SU-DHL-6 (cell line): ENCODE data around the gene GSTO2.

Source experiments
- H2AFZ ChIP-seq: fragments of 200-600 bp; sonication (generic); 2 replicates; pipeline ENCODE4 v1.6.1; 2014; ENCODE audit warnings: low read depth, mild to moderate bottlenecking, moderate library complexity, mixed read lengths, antibody characterized with exemption, low read length; ENCODE audit not compliant: severe bottlenecking
- H3F3A ChIP-seq: fragments of 200-600 bp; shearing (Covaris generic); 2 replicates; pipeline ENCODE4 v1.6.0; 2016; ENCODE audit warnings: antibody characterized with exemption, mild to moderate bottlenecking; ENCODE audit not compliant: insufficient read depth
- H3K27ac ChIP-seq: fragments of 200-600 bp; sonication (generic); 2 replicates; pipeline ENCODE4 v1.5.1; 2016; ENCODE audit warnings: low read depth, mild to moderate bottlenecking, low read length, moderate library complexity, mixed read lengths
- H3K27me3 ChIP-seq: fragments of 200-600 bp; sonication (generic), shearing (Covaris generic); 2 replicates; pipeline ENCODE4 v1.6.0; 2014; ENCODE audit warnings: mild to moderate bottlenecking, low read length
- H3K36me3 ChIP-seq: fragments of 200-600 bp; sonication (generic); 2 replicates; pipeline ENCODE4 v1.6.1; 2014; ENCODE audit warnings: mild to moderate bottlenecking, low read length, mixed read lengths
- H3K4me2 ChIP-seq: fragments of 300-600, 200-600 bp; shearing (Covaris generic), sonication (generic); 2 replicates; pipeline ENCODE4 v1.6.0; 2014; ENCODE audit warnings: low read length, low read depth, mild to moderate bottlenecking; ENCODE audit not compliant: poor library complexity, severe bottlenecking
- H3K4me3 ChIP-seq: fragments of 200-600 bp; sonication (generic); 2 replicates; pipeline ENCODE4 v1.5.1; 2014; ENCODE audit warnings: antibody characterized with exemption, low read length, mild to moderate bottlenecking, mixed read lengths; ENCODE audit not compliant: insufficient read depth, poor library complexity, severe bottlenecking
- H3K79me2 ChIP-seq: fragments of 200-600 bp; sonication (generic); 2 replicates; pipeline ENCODE4 v1.6.1; 2014; ENCODE audit warnings: mild to moderate bottlenecking, low read length, moderate library complexity; ENCODE audit not compliant: insufficient read depth
- H3K9ac ChIP-seq: fragments of 200-600 bp; sonication (generic); 2 replicates; pipeline ENCODE4 v1.7.0; 2014; ENCODE audit warnings: mild to moderate bottlenecking, low read length
- H3K9me2 ChIP-seq: fragments of 200-600 bp; sonication (generic); replicated peaks from 2 replicates; pipeline ENCODE4 v1.6.1; 2014; ENCODE audit warnings: low read length; ENCODE audit not compliant: insufficient read depth
- H3K9me3 ChIP-seq: fragments of 200-600 bp; sonication (generic); 2 replicates; pipeline ENCODE4 v1.6.1; 2014; ENCODE audit warnings: low read length, mixed read lengths; ENCODE audit not compliant: insufficient read depth
- H4K20me1 ChIP-seq: fragments of 200-600 bp; sonication (generic); 2 replicates; pipeline ENCODE4 v1.6.1; 2014; ENCODE audit warnings: low read depth, mild to moderate bottlenecking, antibody characterized with exemption, low read length, moderate library complexity, mixed read lengths
- CTCF ChIP-seq: fragments of 200-600 bp; sonication (generic); IDR thresholded peaks from one replicate; pipeline ENCODE4 v1.5.1; 2017; ENCODE audit warnings: antibody characterized with exemption, mild to moderate bottlenecking, low read length, moderate library complexity; ENCODE audit not compliant: insufficient read depth, poor library complexity, severe bottlenecking
- EZH2phosphoT487 ChIP-seq: fragments of 200-600 bp; sonication (generic), shearing (Covaris generic); conservative IDR thresholded peaks from 2 replicates; pipeline ENCODE4 v1.6.1; 2018; ENCODE audit warnings: mild to moderate bottlenecking, antibody characterized with exemption, low read length, moderate library complexity, mixed read lengths

GSTO2 gene

DNA sequence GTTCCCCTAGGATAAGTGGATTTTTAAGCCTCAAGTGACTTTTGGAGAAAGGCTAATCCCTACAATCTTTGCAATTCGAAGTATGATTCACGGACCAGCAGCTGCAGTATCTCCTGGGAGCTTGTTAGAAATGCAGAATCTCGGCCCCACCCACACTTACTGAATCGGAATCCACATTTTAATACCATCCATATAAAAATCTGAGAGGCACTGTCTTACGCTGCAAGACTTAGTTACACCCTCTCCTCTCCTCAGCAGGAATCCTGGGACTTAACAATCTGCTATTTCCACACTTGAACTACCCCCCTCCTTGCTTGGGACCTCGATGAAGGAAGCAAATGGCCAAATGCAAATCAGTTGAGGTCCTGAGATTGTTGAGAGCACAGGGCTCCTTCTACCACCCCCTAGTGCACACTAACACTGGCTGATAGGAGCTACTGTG is 48.3 kb downstream of the GSTO2 start:
- Histone ChIP-seq H3K9me2 (no peaks in the 10 kb centered on the region), H3K4me3 (no peak overlapping the region), H3K79me2 (peaks cover 49% of the 10 kb centered on the region), H3K27ac (no peak overlapping the region), H3K36me3 (no peaks in the 10 kb centered on the region), H3K4me2 (no peak overlapping the region), H3K9me3 (no peaks in the 10 kb centered on the region), H4K20me1 (0 out of 2 replicates have a peak, but pooled peaks cover 3% of the 10 kb centered on the region), H3K9ac (no peak overlapping the region), H3K27me3 (no peaks in the 10 kb centered on the region), H2AFZ (no peak overlapping the region), H3F3A (no peaks in the 10 kb centered on the region)
- no peak for TF ChIP-seq CTCF
- TF ChIP-seq EZH2phosphoT487, result no peak

DNA sequence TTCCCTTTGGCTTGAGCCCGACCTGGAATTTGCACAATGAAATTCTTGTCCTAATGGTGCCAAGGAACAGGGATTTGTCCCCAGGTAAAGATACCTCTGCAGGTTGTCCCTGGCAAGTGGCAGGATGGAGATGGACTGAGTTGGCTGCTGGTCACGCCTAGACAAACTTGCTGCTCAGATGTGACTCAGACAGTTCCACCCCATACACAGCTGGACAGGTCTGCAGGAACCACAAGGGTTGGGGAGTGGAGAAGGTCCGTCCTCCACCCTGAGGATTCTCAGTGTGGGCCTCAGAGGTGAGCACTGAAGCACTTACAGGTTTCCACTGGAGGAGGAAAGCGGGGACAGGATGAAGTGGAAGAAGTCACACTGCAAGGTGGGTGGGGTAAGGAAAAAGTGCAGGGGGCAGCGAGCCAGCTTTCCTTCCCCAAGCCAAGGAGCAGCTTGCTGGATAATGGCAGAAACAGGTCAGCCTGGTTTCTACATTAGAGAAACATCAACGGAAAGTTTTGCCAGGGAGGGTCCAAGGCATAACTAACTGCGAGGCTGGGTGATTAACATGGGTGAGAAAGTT is 48.8 kb downstream of the GSTO2 start:
- H3F3A ChIP-seq, result no peaks in the 10 kb centered on the region
- H3K27me3 ChIP-seq, result no peaks in the 10 kb centered on the region
- no peak overlapping the region for H2AFZ ChIP-seq
- no peak overlapping the region for H3K4me2 ChIP-seq
- H3K36me3 ChIP-seq, result no peaks in the 10 kb centered on the region
- no peaks in the 10 kb centered on the region for H3K9me3 ChIP-seq
- TF ChIP-seq CTCF (no peak), EZH2phosphoT487 (no peak)
- H4K20me1 ChIP-seq, result 0 out of 2 replicates have a peak, but pooled peaks cover 3% of the 10 kb centered on the region
- H3K79me2 ChIP-seq, result peaks cover 54% of the 10 kb centered on the region
- H3K27ac ChIP-seq, result no peak overlapping the region
- H3K9me2 ChIP-seq, result no peaks in the 10 kb centered on the region
- no peak overlapping the region for H3K9ac ChIP-seq
- no peak overlapping the region for H3K4me3 ChIP-seq

DNA sequence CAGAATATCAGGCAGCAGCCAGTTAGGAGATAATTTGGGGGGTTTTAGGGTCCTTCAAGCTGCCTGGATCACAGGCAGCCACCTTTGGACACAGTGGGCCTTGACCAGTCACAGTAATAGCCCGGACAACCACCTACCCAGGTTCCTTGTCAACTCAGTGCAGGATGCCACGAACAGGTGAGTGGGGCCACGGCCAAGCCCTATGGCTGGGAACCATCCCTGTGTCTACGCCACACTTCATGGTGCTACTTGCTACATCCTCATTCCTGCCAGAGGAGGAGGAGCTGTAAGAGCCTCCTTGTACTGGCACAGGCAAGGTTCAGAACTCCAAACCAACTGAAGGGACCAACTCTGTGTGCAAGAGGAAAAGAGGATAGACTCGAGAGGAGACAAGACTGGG is 49.3 kb downstream of the GSTO2 start:
- H3K27me3 ChIP-seq, result no peaks in the 10 kb centered on the region
- no peaks in the 10 kb centered on the region for H3F3A ChIP-seq
- no peaks in the 10 kb centered on the region for H3K9me2 ChIP-seq
- H2AFZ ChIP-seq, result no peak overlapping the region
- TF ChIP-seq CTCF (no peak), EZH2phosphoT487 (no peak)
- H3K4me3 ChIP-seq, result no peak overlapping the region
- H3K27ac ChIP-seq, result no peak overlapping the region
- H3K9ac ChIP-seq, result no peak overlapping the region
- no peaks in the 10 kb centered on the region for H3K36me3 ChIP-seq
- peaks cover 59% of the 10 kb centered on the region for H3K79me2 ChIP-seq
- peaks cover 3% of the 10 kb centered on the region; the same call in 1 of the 2 replicates for H4K20me1 ChIP-seq
- no peaks in the 10 kb centered on the region for H3K9me3 ChIP-seq
- H3K4me2 ChIP-seq, result no peak overlapping the region
